ENCODE results near the gene DNAH14.

- no peak for TF ChIP-seq STAT6 (CRISPR knock-in tag; IDR thresholded peaks at IDR 0.05)
- no peak for TF ChIP-seq CTCF (IDR thresholded peaks at IDR 0.05 in 2 of 3, conservative IDR thresholded peaks at IDR 0.05 in 1 of 3; ENCODE audit: insufficient read depth in 2 of 3, low read depth in 1 of 3, low read length in 3 of 3)
- TF ChIP-seq KDM1A (IDR thresholded peaks at IDR 0.05), result no peak
- TF ChIP-seq E2F1 (CRISPR knock-in tag; IDR thresholded peaks at IDR 0.05), result no peak
- TF ChIP-seq ZFP30 (CRISPR knock-in tag; IDR thresholded peaks at IDR 0.05; ENCODE audit: borderline replicate concordance), result no peak
Observed at GRCh38 chr1:225156254-225156653, 226.8 kb downstream of the DNAH14 start.

Data from K562 (cell line).